ENCODE measurements around the gene TSPAN9. TPM values are rescaled to one million over a fixed set of nuclear protein-coding genes. Genes with fewer than 3 reads are reported as not detected.

TSPAN9 gene
- polyA plus RNA-seq, 3 donors, result 0.15 to 0.34 (median 0.25) TPM

DNA sequence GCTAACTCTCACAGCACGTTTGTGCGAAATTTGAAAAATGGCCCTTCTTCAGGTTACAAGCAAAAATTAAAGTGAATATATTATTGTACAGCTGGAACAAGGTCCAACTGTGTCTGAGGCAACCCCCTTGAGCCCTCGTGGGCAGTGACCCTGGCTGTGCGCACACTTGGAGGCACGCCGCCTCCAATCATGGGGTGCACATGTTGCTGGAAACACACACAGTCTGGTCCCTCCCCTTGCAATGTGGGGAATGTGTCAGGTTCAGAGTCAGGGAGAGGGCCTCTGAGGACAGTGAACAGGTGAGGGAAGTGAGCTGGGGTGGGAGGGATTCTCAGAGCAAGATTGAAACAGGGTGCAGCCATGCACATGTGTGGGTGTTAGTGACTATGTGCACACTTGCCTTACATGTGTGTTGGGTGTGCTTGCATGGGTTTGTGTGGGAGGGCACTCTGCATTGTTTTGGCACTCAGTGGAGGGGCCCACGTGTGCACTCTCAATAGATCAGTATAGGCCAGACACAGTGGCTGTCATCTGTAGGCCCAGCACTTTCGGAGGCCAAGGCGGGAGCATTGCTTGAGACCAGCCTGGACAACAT, 9.6 kb downstream of the TSPAN9 start:
- Mint-ChIP-seq H3K4me1 (no peaks in the 10 kb centered on the region), H3K27ac (no peak overlapping the region), H3K9me3 (peaks cover 0 to 4% (median 0%) of the 10 kb centered on the region in 7 donors), H3K36me3 (no peaks in the 10 kb centered on the region), H3K27me3 (ENCODE audit: low read depth in 3 of 3) (peaks cover 5 to 28% (median 8%) of the 10 kb centered on the region in 3 donors), H3K4me3 (no peak overlapping the region)
- Histone ChIP-seq H3K36me3 (replicated peaks in 1 of 2; ENCODE audit: control insufficient read depth in 1 of 2, insufficient read depth in 2 of 2, low read length in 2 of 2) (no peaks in the 10 kb centered on the region), H3K9me3 (replicated peaks in 1 of 2; ENCODE audit: control insufficient read depth in 1 of 2, insufficient read depth in 1 of 2, low read length in 2 of 2) (no peaks in the 10 kb centered on the region), H3K9ac (ENCODE audit: insufficient read depth, low read length, poor library complexity, severe bottlenecking) (no peak overlapping the region), H3K4me3 (replicated peaks in 1 of 3; ENCODE audit: low read depth in 2 of 3, low read length in 3 of 3) (no peak overlapping the region), H3K27ac (ENCODE audit: low read depth in 1 of 2, low read length in 2 of 2) (no peak overlapping the region), H3K27me3 (ENCODE audit: control insufficient read depth in 2 of 2, insufficient read depth in 2 of 2, low read length in 2 of 2) (no peaks in the 10 kb centered on the region), H4K20me1 (ENCODE audit: insufficient read depth, low read length) (no peaks in the 10 kb centered on the region), H2AFZ (ENCODE audit: insufficient read depth, low read depth, low read length, poor library complexity, severe bottlenecking) (no peak overlapping the region), H3K79me2 (ENCODE audit: insufficient read depth, low read length) (no peaks in the 10 kb centered on the region), H3K4me2 (replicated peaks; ENCODE audit: extremely low read depth, low read length, poor library complexity, severe bottlenecking) (no peak overlapping the region), H3K4me1 (ENCODE audit: control insufficient read depth in 1 of 2, insufficient read depth in 2 of 2, low read length in 2 of 2) (no peaks in the 10 kb centered on the region)
- TF ChIP-seq, protein P1, sequence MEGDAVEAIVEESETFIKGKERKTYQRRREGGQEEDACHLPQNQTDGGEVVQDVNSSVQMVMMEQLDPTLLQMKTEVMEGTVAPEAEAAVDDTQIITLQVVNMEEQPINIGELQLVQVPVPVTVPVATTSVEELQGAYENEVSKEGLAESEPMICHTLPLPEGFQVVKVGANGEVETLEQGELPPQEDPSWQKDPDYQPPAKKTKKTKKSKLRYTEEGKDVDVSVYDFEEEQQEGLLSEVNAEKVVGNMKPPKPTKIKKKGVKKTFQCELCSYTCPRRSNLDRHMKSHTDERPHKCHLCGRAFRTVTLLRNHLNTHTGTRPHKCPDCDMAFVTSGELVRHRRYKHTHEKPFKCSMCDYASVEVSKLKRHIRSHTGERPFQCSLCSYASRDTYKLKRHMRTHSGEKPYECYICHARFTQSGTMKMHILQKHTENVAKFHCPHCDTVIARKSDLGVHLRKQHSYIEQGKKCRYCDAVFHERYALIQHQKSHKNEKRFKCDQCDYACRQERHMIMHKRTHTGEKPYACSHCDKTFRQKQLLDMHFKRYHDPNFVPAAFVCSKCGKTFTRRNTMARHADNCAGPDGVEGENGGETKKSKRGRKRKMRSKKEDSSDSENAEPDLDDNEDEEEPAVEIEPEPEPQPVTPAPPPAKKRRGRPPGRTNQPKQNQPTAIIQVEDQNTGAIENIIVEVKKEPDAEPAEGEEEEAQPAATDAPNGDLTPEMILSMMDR (IDR thresholded peaks at IDR 0.05), result no peak
- DNase-seq, result no peak
- WGBS (ENCODE audit: insufficient coverage), result 95% methylated on average over 6 of the region's 9 CpGs
- intact Hi-C loops (cut with micrococcal nuclease), result no loop called here

DNA sequence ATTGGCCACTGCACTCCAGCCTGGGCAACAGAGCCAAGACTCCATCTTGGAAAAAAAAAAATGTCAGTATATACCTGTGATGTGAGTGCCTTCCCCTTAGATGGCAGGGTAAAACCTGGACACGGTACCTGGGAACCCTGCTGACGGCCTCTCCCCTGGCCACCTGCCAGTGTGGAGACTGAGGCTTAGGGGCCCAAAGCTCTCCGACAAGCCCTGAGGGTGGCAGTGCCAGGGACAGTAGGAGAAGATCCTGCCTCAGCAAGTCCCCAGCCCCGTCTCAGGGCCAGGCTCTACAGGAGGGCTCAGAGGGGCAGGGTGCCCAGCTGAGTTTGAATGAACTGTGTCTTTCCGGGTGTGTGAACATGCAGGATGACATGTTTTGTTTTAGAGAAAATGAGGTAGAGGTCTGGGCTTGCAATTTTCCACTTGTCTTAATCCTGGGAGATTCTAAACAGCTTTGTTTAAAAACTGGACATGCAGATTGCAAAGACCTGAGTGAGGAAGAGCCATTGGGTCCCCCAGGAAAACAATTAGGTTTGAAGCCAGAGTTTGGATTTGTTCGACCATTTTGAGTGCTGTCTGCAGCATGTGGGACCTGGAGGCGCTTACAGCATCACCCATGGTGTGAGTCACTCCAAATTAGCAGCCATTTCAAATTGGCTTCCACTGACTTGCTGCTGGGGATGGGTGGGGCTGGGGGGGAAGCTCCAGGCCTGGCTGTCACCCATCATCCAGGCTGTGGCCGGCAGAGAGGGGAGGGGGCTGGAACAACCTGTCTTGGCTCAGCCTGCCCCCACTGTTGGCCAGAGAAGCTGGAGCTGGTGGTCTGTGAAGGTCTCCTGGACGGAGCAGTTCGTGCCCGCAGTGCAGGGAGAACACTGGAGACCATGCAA, 10.8 kb downstream of the TSPAN9 start:
- H4K20me1 ChIP-seq (ENCODE audit: insufficient read depth, low read length), result no peaks in the 10 kb centered on the region
- H3K4me1 ChIP-seq (ENCODE audit: control insufficient read depth in 1 of 2, insufficient read depth in 2 of 2, low read length in 2 of 2), result no peaks in the 10 kb centered on the region
- H3K4me2 ChIP-seq (replicated peaks; ENCODE audit: extremely low read depth, low read length, poor library complexity, severe bottlenecking), result no peak overlapping the region
- DNase-seq, result no peak
- no peak overlapping the region for H3K4me3 ChIP-seq (replicated peaks in 1 of 3; ENCODE audit: low read depth in 2 of 3, low read length in 3 of 3)
- Mint-ChIP-seq H3K4me3 (no peak overlapping the region), H3K9me3 (peaks cover 0 to 4% (median 0%) of the 10 kb centered on the region in 7 donors), H3K27me3 (ENCODE audit: low read depth in 3 of 3) (peaks cover 5 to 22% (median 8%) of the 10 kb centered on the region in 3 donors), H3K4me1 (no peaks in the 10 kb centered on the region), H3K27ac (no peak overlapping the region), H3K36me3 (no peaks in the 10 kb centered on the region)
- H2AFZ ChIP-seq (ENCODE audit: insufficient read depth, low read depth, low read length, poor library complexity, severe bottlenecking), result no peak overlapping the region
- WGBS (ENCODE audit: insufficient coverage), result 90% methylated on average over 11 of the region's 11 CpGs
- H3K36me3 ChIP-seq (replicated peaks in 1 of 2; ENCODE audit: control insufficient read depth in 1 of 2, insufficient read depth in 2 of 2, low read length in 2 of 2), result no peaks in the 10 kb centered on the region
- no peaks in the 10 kb centered on the region for H3K9me3 ChIP-seq (replicated peaks in 1 of 2; ENCODE audit: control insufficient read depth in 1 of 2, insufficient read depth in 1 of 2, low read length in 2 of 2)
- no peak overlapping the region for H3K27ac ChIP-seq (ENCODE audit: low read depth in 1 of 2, low read length in 2 of 2)
- TF ChIP-seq, protein P1 (IDR thresholded peaks at IDR 0.05), result no peak
- H3K27me3 ChIP-seq (ENCODE audit: control insufficient read depth in 2 of 2, insufficient read depth in 2 of 2, low read length in 2 of 2), result no peaks in the 10 kb centered on the region
- no peak overlapping the region for H3K9ac ChIP-seq (ENCODE audit: insufficient read depth, low read length, poor library complexity, severe bottlenecking)
- intact Hi-C loops (cut with micrococcal nuclease), result no loop called here
- H3K79me2 ChIP-seq (ENCODE audit: insufficient read depth, low read length), result no peaks in the 10 kb centered on the region
